Measurements from ENCODE around the gene APEH.

The APEH gene

GRCh38 chr3:49641921-49642707 lies 32.0 kb upstream of the APEH start:
- no peak overlapping the region for H3K4me3 ChIP-seq (ENCODE audit: low read depth, low read length)
- no peak for TF ChIP-seq CTCF (IDR thresholded peaks at IDR 0.05; ENCODE audit: low read depth, low read length)

DNA sequence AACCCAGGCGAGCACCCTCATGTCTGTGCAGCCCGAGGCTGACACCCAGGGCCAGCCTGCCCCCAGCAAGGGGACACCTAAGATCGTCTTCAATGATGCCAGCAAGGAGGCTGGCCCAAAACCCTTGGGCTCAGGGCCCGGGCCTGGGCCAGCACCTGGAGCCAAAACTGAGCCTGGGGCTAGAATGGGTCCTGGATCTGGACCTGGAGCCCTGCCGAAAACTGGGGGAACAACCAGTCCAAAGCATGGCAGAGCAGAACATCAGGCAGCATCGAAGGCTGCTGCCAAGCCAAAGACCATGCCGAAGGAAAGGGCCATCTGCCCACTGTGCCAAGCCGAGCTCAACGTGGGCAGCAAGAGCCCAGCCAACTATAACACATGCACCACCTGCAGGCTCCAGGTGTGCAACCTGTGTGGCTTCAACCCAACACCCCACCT lies 31.4 kb upstream of the APEH start:
- TF ChIP-seq CTCF (IDR thresholded peaks at IDR 0.05; ENCODE audit: low read depth, low read length), result no peak
- no peak overlapping the region for H3K4me3 ChIP-seq (ENCODE audit: low read depth, low read length)

DNA sequence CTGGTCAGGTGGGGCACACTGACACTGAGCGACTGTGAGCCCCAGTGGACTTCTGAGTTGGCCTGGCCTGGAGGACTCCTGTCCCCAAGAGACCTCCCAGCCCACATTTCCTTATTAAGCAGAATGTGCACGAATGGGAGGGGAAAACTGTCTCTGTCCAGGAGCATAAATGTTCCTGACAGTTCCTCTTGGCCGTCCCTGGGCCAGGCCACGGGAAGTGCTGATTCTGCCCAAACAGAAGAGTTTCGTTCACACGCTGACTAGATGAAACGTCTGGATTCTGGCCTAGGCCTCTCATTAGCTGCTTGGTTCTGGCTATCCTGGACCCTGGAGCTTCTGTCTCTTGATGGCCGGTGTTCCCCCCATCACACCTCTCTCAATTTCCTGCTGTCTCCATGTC lies 29.5 kb upstream of the APEH start:
- TF ChIP-seq CTCF (IDR thresholded peaks at IDR 0.05; ENCODE audit: low read depth, low read length), result no peak
- H3K4me3 ChIP-seq (ENCODE audit: low read depth, low read length), result no peak overlapping the region

DNA sequence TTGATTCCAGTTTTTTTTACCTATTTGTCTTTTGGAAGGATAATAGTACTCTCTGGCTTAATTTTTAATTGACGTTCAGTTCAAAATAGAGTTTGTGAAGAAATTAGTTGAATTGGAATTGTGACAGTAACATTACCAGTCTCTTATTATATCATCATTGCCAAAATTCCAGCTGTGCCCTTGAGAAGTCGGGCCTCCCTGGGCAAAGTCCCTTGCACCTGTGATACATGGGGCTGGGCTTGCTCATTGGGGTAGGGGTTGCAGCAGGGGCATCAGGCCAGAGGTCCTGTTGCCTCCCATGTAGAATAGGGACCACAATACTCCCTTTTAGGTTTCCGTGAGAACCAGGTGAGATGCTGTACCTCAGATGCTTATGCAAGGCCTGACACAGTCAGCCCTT lies 27.9 kb upstream of the APEH start:
- no peak for TF ChIP-seq CTCF (IDR thresholded peaks at IDR 0.05; ENCODE audit: low read depth, low read length)

GRCh38 chr3:49647741-49648140 lies 26.4 kb upstream of the APEH start:
- no peak overlapping the region for H3K4me3 ChIP-seq (ENCODE audit: low read depth, low read length)
- no peak for TF ChIP-seq CTCF (IDR thresholded peaks at IDR 0.05; ENCODE audit: low read depth, low read length)

More for the DNA sequence above, 27.9 kb upstream of the APEH start:
- H3K4me3 ChIP-seq (ENCODE audit: low read depth, low read length), result no peak overlapping the region

DNA sequence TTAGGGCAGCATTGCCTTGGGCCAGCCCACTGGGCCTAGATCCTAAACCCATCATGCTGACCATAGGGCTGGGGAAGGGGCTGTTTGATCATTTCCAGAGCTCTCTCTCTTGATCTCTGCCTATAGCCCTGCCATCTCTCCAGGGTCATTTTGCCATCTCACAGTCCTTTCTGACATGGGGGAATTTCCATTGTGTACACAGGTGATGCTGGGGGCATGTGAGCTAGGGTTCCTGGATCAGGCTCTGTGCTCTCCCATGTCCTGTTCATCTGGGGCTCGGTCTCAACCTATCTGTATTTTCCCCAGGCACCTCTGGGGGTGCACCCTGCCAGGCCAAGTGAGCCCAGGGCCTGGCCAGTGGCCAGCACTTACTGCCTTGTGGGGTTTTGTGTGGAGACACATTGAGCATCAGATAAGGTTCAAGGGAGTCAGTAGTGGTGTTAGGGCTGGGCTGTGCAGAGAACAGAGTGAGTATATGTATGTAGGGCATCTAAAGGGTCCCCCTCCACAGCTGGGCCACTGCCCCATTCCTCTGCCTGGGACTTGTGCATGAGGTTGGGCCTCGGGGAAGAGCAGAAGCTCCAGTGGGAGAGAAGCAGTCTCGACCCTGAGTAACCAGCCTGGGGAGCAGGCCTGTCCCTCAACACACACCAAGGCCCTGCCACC lies 25.7 kb upstream of the APEH start:
- TF ChIP-seq CTCF (IDR thresholded peaks at IDR 0.05; ENCODE audit: low read depth, low read length), result no peak
- H3K4me3 ChIP-seq (ENCODE audit: low read depth, low read length), result no peak overlapping the region

DNA sequence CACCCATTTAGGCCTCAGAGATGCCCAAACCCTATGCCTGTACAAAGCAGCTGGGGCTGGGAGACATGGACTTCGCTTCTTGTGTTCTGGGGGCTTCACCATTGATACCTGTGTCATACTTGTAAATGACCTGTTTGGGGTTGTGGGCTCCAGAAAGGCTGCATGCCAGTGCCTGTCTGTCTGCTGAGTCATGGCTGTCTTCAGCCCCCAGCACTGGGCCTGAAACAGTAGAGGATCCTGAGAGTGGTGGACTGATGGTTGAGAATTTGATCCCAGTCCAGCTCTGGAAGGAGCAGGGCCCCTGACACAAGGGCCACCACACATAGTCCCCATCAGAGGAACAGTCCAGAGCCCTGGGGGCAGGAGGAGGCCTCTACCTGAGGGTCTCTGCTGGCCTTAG lies 24.6 kb upstream of the APEH start:
- TF ChIP-seq CTCF (IDR thresholded peaks at IDR 0.05; ENCODE audit: low read depth, low read length), result no peak
- no peak overlapping the region for H3K4me3 ChIP-seq (ENCODE audit: low read depth, low read length)
